ENCODE data around the gene CTCFL.

The CTCFL gene

DNA sequence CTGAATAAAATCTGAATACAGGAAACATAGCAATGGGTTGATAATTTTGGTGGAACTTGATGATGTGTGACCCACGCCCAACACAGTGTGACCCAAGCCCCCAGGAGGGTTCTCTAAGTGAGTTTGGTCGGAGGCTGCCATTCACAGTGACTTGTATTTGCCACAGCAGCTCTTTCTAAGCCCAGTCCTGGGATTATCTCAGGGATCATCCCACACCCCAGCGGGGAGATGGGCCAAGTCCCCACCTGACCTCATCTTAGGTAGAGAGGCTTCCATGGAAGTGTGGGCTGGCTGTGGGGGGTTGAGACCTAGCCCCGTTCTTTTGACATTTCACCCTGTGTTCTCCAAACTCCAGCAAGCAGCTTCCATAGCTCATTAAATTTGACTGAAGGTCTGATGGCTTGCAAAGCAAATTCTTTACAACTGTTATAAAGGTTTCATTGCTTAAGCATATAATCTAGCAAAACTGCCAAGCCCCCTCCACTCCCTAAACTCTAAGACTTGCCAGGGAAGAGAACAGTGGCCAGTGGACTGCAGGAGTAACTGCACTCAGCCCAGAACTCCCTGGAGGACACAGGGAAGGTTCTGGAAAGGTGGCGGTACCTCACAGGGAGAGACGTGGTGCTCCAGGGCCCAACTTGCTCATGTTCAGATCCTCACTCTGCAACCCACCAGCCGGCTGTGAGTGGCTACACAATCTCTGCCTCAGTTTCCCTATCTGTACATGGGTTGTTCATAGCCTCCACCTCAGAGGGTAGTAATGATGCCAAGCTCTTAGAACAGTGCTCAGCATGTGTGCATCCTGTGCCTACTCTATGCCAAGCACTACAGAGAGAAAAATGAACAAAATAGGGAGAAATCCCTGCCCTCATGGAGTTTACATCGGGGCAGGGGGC lies 35.0 kb upstream of the CTCFL start:
- DNase-seq (ENCODE audit: low spot score) = no peak
- no peak overlapping the region for H3K27ac ChIP-seq
- TF ChIP-seq, protein P1, sequence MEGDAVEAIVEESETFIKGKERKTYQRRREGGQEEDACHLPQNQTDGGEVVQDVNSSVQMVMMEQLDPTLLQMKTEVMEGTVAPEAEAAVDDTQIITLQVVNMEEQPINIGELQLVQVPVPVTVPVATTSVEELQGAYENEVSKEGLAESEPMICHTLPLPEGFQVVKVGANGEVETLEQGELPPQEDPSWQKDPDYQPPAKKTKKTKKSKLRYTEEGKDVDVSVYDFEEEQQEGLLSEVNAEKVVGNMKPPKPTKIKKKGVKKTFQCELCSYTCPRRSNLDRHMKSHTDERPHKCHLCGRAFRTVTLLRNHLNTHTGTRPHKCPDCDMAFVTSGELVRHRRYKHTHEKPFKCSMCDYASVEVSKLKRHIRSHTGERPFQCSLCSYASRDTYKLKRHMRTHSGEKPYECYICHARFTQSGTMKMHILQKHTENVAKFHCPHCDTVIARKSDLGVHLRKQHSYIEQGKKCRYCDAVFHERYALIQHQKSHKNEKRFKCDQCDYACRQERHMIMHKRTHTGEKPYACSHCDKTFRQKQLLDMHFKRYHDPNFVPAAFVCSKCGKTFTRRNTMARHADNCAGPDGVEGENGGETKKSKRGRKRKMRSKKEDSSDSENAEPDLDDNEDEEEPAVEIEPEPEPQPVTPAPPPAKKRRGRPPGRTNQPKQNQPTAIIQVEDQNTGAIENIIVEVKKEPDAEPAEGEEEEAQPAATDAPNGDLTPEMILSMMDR (conservative IDR thresholded peaks at IDR 0.05; ENCODE audit: low read depth) = no peak
- ChIA-PET CTCF (interaction anchor here (0.6 kb wide), 1 partner anchor 33 kb away, joined by 3 read pairs; no protein-coding TSS in a partner anchor), POLR2A (ENCODE audit: low non-redundant PET) (no interaction called here)

DNA sequence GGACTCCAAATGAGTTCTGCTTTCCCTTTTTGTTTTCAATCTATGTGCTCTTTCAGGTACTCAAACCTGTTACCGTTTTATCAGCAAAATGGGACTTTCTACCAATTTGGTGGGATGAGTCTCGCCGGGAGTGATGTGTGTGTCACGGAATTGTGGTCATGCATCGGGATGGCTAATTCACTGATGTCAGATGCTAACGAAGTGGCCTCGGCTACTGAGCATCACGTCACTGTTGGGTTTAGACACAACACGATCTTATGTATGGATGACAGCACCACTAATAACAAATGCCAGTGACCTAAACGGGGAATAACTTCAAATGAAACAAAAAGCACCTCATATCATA lies 34.3 kb upstream of the CTCFL start:
- ChIA-PET POLR2A (ENCODE audit: low non-redundant PET) (no interaction called here), CTCF (interaction anchor here (0.6 kb wide), 1 partner anchor 32 kb away, joined by 3 read pairs; no protein-coding TSS in a partner anchor)
- H3K27ac ChIP-seq = no peak overlapping the region
- DNase-seq (ENCODE audit: low spot score) = no peak
- TF ChIP-seq, protein P1 (conservative IDR thresholded peaks at IDR 0.05; ENCODE audit: low read depth) = no peak

DNA sequence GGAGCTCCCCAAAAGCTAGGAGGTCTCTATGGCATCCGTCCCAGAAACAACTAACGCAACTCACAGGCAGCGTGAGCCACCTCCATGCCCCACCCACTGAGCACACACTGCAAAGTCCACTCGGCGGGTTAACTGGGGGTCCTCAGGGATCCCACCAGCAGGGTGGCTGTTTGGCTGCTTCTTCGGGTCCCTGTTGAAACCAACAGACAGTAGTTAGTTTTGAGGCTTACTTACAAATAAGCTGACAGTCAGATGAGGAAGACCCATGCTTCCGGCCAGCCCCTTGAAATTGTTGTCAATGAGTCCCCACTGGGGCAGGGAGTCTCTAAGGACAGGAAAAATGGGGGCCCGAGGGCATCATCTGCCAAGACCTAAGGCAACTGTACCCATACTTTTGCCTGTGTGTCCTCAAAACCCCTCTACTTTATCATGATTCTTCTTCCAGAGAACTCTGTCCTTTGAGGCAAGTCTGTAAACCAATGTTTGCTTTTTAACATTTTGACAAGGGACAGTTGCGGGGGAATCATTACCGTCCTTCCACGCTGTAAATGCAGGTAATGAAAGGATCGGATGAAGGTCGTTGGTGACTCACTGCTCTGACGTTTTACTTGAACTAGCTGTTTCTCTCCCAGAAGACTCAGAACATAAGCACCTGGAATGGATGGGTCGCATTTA lies 33.8 kb upstream of the CTCFL start:
- TF ChIP-seq, protein P1 (conservative IDR thresholded peaks at IDR 0.05; ENCODE audit: low read depth) = no peak
- ChIA-PET CTCF (interaction anchor here (0.6 to 0.9 kb wide), 4 partner anchors 30 to 128 kb away, joined by 3 read pairs; no protein-coding TSS in a partner anchor), POLR2A (ENCODE audit: low non-redundant PET) (no interaction called here)
- no peak for DNase-seq (ENCODE audit: low spot score)
- H3K27ac ChIP-seq = no peak overlapping the region

DNA sequence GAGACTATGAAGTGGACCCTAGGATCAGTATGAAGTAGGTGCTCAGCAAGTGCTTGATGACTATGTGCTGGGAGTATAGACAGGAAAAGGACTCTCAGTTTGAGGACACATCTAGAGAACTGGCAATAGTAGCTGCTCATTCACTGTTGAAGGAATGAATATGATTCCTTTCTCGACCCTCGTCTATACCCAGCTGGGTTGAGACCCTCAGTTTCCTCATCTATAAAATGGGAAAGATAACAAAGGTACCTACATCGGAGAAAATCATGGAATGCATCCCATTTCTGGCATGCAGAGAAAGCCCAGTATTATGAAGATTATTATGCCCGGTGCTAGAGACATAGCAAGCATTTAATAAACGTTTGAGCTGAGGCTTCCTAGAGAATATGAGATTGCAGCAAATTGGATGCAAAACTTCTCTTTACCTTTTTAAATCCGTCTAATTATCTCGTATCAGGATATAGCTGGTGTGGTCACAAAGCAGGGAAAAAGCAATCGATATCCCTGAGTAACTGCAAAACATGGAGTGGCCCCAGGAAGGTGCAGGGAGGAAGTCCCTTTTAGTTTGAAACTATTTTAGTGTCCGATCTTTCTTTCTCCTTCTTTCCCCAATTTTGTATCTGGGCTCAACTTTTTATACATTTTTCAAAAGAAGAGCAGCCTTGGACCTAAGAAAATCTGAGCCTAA lies 33.1 kb upstream of the CTCFL start:
- no peak overlapping the region for H3K27ac ChIP-seq
- ChIA-PET CTCF (interaction anchor here (0.6 to 0.9 kb wide), 3 partner anchors 31 to 129 kb away, joined by 3 read pairs; no protein-coding TSS in a partner anchor), POLR2A (ENCODE audit: low non-redundant PET) (no interaction called here)
- DNase-seq (ENCODE audit: low spot score) = no peak
- TF ChIP-seq, protein P1 (conservative IDR thresholded peaks at IDR 0.05; ENCODE audit: low read depth) = no peak

DNA sequence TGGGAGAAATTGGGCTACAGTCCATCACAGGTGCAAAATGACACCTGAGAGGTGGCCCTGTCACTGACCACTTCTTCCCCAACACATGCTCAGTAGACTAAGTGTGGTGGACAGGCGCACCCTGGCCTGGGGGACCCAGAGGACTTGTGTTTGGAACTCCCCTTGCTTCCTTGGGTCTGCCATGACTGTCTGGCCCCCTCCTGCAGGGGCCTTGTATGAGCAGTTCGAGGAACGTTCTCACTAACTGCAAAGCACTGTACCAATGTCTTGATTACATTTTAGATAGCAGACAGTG lies 32.0 kb upstream of the CTCFL start:
- ChIA-PET POLR2A (ENCODE audit: low non-redundant PET) (interaction anchor here (0.7 kb wide), 1 partner anchor 41 kb away, joined by 3 read pairs; no protein-coding TSS in a partner anchor), CTCF (interaction anchor here (0.7 kb wide), 2 partner anchors 545 to 653 kb away, joined by 3 read pairs; no protein-coding TSS in a partner anchor)
- H3K27ac ChIP-seq = no peak overlapping the region
- TF ChIP-seq, protein P1 (conservative IDR thresholded peaks at IDR 0.05; ENCODE audit: low read depth) = no peak
- no peak for DNase-seq (ENCODE audit: low spot score)
